Liver (tissue), 9 donors: ENCODE measurements around the gene CDX1. TPM values are rescaled to one million over a fixed set of nuclear protein-coding genes. Genes with fewer than 3 reads are reported as not detected.

Experiments
- DNase-seq: peaks from one replicate; pipeline ENCODE4 v3.0.0-alpha.2; 2017; ENCODE audit warnings: low spot score
- H3K27ac ChIP-seq, 2 donors: one replicate each; pipeline ENCODE4 v1.7.0; 2013; ENCODE audit warnings: inconsistent platforms in 2 of 2, low read length in 2 of 2, control low read depth in 1 of 2, low read depth in 1 of 2, mild to moderate bottlenecking in 1 of 2
- H3K27me3 ChIP-seq, 4 donors: one replicate each; pipeline versions ENCODE4 v1.6.1 to v1.7.0; 2013; ENCODE audit warnings: low read length in 3 of 4, inconsistent platforms in 1 of 4, mild to moderate bottlenecking in 1 of 4, moderate library complexity in 1 of 4; ENCODE audit not compliant: control insufficient read depth in 4 of 4, insufficient read depth in 4 of 4
- H3K36me3 ChIP-seq, 4 donors: one replicate each; pipeline versions ENCODE4 v1.6.1 to v1.7.0; 2013; ENCODE audit warnings: low read length in 3 of 4, mild to moderate bottlenecking in 3 of 4, low read depth in 1 of 4, moderate library complexity in 1 of 4; ENCODE audit not compliant: control insufficient read depth in 4 of 4, insufficient read depth in 3 of 4
- H3K4me1 ChIP-seq, 4 donors: one replicate each; pipeline versions ENCODE4 v1.6.1 to v1.7.0; 2013; ENCODE audit warnings: low read length in 3 of 4, mild to moderate bottlenecking in 3 of 4, moderate library complexity in 1 of 4; ENCODE audit not compliant: control insufficient read depth in 4 of 4, insufficient read depth in 4 of 4
- H3K4me3 ChIP-seq, 3 donors: one replicate each; pipeline versions ENCODE4 v1.6.1 to v1.7.0; 2013; ENCODE audit warnings: low read length in 3 of 3, control low read depth in 1 of 3, low read depth in 1 of 3, mild to moderate bottlenecking in 1 of 3
- H3K9ac ChIP-seq, 2 donors: one replicate each; pipeline ENCODE4 v1.7.0; 2013; ENCODE audit warnings: low read length in 2 of 2, mild to moderate bottlenecking in 2 of 2, moderate library complexity in 2 of 2, control low read depth in 1 of 2, low read depth in 1 of 2
- H3K9me3 ChIP-seq, 4 donors: one replicate each; pipeline versions ENCODE4 v1.6.1 to v1.7.0; 2013; ENCODE audit warnings: low read length in 3 of 4; ENCODE audit not compliant: control insufficient read depth in 4 of 4
- ATF3 ChIP-seq: IDR thresholded peaks from 2 replicates; pipeline ENCODE4 v1.6.1; 2016; ENCODE audit warnings: antibody characterized with exemption
- CTCF ChIP-seq: fragments of 150-350 bp; IDR thresholded peaks from 2 replicates; pipeline ENCODE4 v1.5.1; 2017; ENCODE audit warnings: improper control_type of control experiment, low read depth, low read length; ENCODE audit not compliant: missing input control
- EGR1 ChIP-seq, 2 donors: IDR thresholded peaks; 2 replicates each; pipeline ENCODE4 v1.6.1; 2016 to 2018; ENCODE audit warnings: antibody characterized with exemption in 2 of 2, low read depth in 2 of 2
- FOXA1 ChIP-seq: IDR thresholded peaks from 2 replicates; pipeline ENCODE4 v1.6.1; 2016; ENCODE audit warnings: antibody characterized with exemption
- FOXA2 ChIP-seq: IDR thresholded peaks from 2 replicates; pipeline ENCODE4 v1.6.1; 2016; ENCODE audit warnings: antibody characterized with exemption
- GABPA ChIP-seq, 2 donors: IDR thresholded peaks in 1 of 2; conservative IDR thresholded peaks in 1 of 2; 2 replicates each; pipeline ENCODE4 v1.6.1; 2016; ENCODE audit warnings: antibody characterized with exemption in 2 of 2, mild to moderate bottlenecking in 1 of 2, moderate library complexity in 1 of 2
- HNF4G ChIP-seq: IDR thresholded peaks from 2 replicates; pipeline ENCODE4 v1.6.1; 2016; ENCODE audit warnings: antibody characterized with exemption
- JUND ChIP-seq, 2 donors: IDR thresholded peaks; 2 replicates each; pipeline ENCODE4 v1.6.1; 2016; ENCODE audit warnings: antibody characterized with exemption in 2 of 2
- MAX ChIP-seq: IDR thresholded peaks from 2 replicates; pipeline ENCODE4 v1.6.1; 2016; ENCODE audit warnings: antibody characterized with exemption
- NR2F2 ChIP-seq: IDR thresholded peaks from 2 replicates; pipeline ENCODE4 v1.6.1; 2016; ENCODE audit warnings: antibody characterized with exemption
- RAD21 ChIP-seq, 2 donors: IDR thresholded peaks; 2 replicates each; pipeline ENCODE4 v1.6.1; 2016; ENCODE audit warnings: antibody characterized with exemption in 2 of 2, mild to moderate bottlenecking in 2 of 2
- RXRA ChIP-seq, 2 donors: IDR thresholded peaks; 2 replicates each; pipeline ENCODE4 v1.6.1; 2017 to 2018; ENCODE audit warnings: antibody characterized with exemption in 2 of 2, mild to moderate bottlenecking in 1 of 2
- SP1 ChIP-seq: IDR thresholded peaks from 2 replicates; pipeline ENCODE4 v1.6.1; 2018; ENCODE audit warnings: antibody characterized with exemption, mild to moderate bottlenecking
- ZBTB33 ChIP-seq: IDR thresholded peaks from 2 replicates; pipeline ENCODE4 v1.6.1; 2016; ENCODE audit warnings: antibody characterized with exemption
- WGBS: extraction: QIAGEN DNeasy Blood & Tissue Kit; methylation state at CpG from one replicate; pipeline ENCODE4 v1.1.7; 2013; 5-methylcytosine and 5-hydroxymethylcytosine counted together
- polyA plus RNA-seq, 2 donors: library from polyadenylated mRNA; stranded (reverse) in 1 of 2; unstranded in 1 of 2; fragments of 200-250 nt in 1 of 2; fragments of >200 nt in 1 of 2; fragmentation: Nextera tagmentation in 1 of 2; extraction: Ambion mirVana in 1 of 2; gene quantifications; one replicate each; pipeline versions ENCODE4 v1.2.1 to v1.2.3, GENCODE V29; 2013 to 2015
- total RNA-seq, 2 donors: library from RNA; depleted of rRNA; stranded (reverse); fragments of >200 nt; gene quantifications; one replicate each; pipeline ENCODE4 v1.2.3, GENCODE V29; 2014
- donor health status: healthy.
- donor health status: healthy.
- donor health status: healthy.
- donor health status: healthy.
- donor health status: healthy.

The CDX1 gene
- total and polyA plus RNA-seq, 4 donors, result not detected

- Histone ChIP-seq H3K4me3 (no peak overlapping the region), H3K4me1 (peaks cover 8 to 26% (median 15%) of the 10 kb centered on the region in 4 donors), H3K9ac (no peak overlapping the region), H3K9me3 (no peaks in the 10 kb centered on the region), H3K27ac (no peak overlapping the region), H3K36me3 (no peaks in the 10 kb centered on the region), H3K27me3 (no peaks in the 10 kb centered on the region)
- WGBS, result 95% methylated on average over 12 of the region's 12 CpGs
- no peak for DNase-seq
- TF ChIP-seq ATF3, result no peak
- no peak for TF ChIP-seq RXRA (IDR thresholded peaks at IDR 0.05)
- TF ChIP-seq EGR1 (IDR thresholded peaks at IDR 0.05; ENCODE audit: low read depth in 2 of 2), result no peak
- TF ChIP-seq FOXA1, result no peak
Measured at GRCh38 chr5:150183436-150183835, 16.9 kb downstream of the CDX1 start.

GRCh38 chr5:150184006-150184405, 17.4 kb downstream of the CDX1 start:
- no peak overlapping the region for H3K9ac ChIP-seq
- no peak for DNase-seq
- TF ChIP-seq JUND (IDR thresholded peaks at IDR 0.05), result no peak
- TF ChIP-seq ATF3, result no peak
- TF ChIP-seq HNF4G, result no peak
- no peak for TF ChIP-seq NR2F2
- TF ChIP-seq SP1, result no peak
- TF ChIP-seq ZBTB33, result no peak
- no peak for TF ChIP-seq CTCF
- TF ChIP-seq MAX, result no peak
- TF ChIP-seq EGR1 (IDR thresholded peaks at IDR 0.05; ENCODE audit: low read depth in 2 of 2), result no peak
- TF ChIP-seq RAD21 (IDR thresholded peaks at IDR 0.05), result no peak
- no peak for TF ChIP-seq GABPA (IDR thresholded peaks at IDR 0.05 in 1 of 2, conservative IDR thresholded peaks at IDR 0.05 in 1 of 2)
- no peak for TF ChIP-seq FOXA2
- H3K27me3 ChIP-seq, result no peaks in the 10 kb centered on the region
- H3K4me1 ChIP-seq, result peaks cover 8 to 26% (median 15%) of the 10 kb centered on the region in 4 donors
- WGBS, result 81% methylated on average over 2 of the region's 2 CpGs
- no peaks in the 10 kb centered on the region for H3K9me3 ChIP-seq
- no peak overlapping the region for H3K27ac ChIP-seq
- no peak overlapping the region for H3K4me3 ChIP-seq
- H3K36me3 ChIP-seq, result no peaks in the 10 kb centered on the region
